Neutrophil (primary cell): Measurements from ENCODE around the gene NAA80.

Source experiments
- H3K27ac ChIP-seq: fragments of 200-600 bp; sonication (generic); 2 replicates; pipeline ENCODE4 v1.5.1; 2016; ENCODE audit warnings: mild to moderate bottlenecking, moderate library complexity
- H3K27me3 ChIP-seq: fragments of 200-600 bp; sonication (generic); 2 replicates; pipeline ENCODE4 v1.6.0; 2016; ENCODE audit warnings: mild to moderate bottlenecking
- H3K36me3 ChIP-seq: fragments of 200-600 bp; sonication (generic); 2 replicates; pipeline ENCODE4 v1.5.1; 2017
- H3K4me1 ChIP-seq, 2 experiments: fragments of 200-600 bp in 1 of 2; sonication (generic) in 1 of 2; 1 replicate in 1 of 2; 2 replicates in 1 of 2; pipeline versions ENCODE4 v1.5.1 to v1.6.1; 2013 to 2016; ENCODE audit warnings: low read depth in 1 of 2, low read length in 1 of 2, mild to moderate bottlenecking in 1 of 2, moderate library complexity in 1 of 2; ENCODE audit not compliant: control insufficient read depth in 1 of 2, insufficient read depth in 1 of 2
- H3K4me3 ChIP-seq, 2 experiments: fragments of 200-600 bp in 1 of 2; sonication (generic) in 1 of 2; 1 replicate in 1 of 2; 2 replicates in 1 of 2; pipeline ENCODE4 v1.5.1; 2013 to 2016; ENCODE audit warnings: low read depth in 1 of 2, low read length in 1 of 2, mild to moderate bottlenecking in 1 of 2, moderate library complexity in 1 of 2
- H3K9me3 ChIP-seq: fragments of 200-600 bp; sonication (generic); 2 replicates; pipeline ENCODE4 v1.5.1; 2016
- CTCF ChIP-seq: fragments of 200-600 bp; sonication (generic); IDR thresholded peaks from 2 replicates; pipeline ENCODE4 v1.5.1; 2016; ENCODE audit warnings: antibody characterized with exemption

The NAA80 gene

GRCh38 chr3:50333744-50334328 lies 34.6 kb upstream of the NAA80 start:
- no peak for TF ChIP-seq CTCF
- H3K27me3 ChIP-seq, result no peaks in the 10 kb centered on the region
- peaks cover 25 to 35% of the 10 kb centered on the region in 2 experiments for H3K4me1 ChIP-seq
- H3K27ac ChIP-seq, result peak overlapping the region; percentile 46
- no peak overlapping the region for H3K4me3 ChIP-seq
- H3K9me3 ChIP-seq, result no peaks in the 10 kb centered on the region
- peaks cover 33% of the 10 kb centered on the region for H3K36me3 ChIP-seq

- H3K4me1 ChIP-seq, result peaks cover 22 to 35% of the 10 kb centered on the region in 2 experiments
- H3K27ac ChIP-seq, result no peak overlapping the region
- no peaks in the 10 kb centered on the region for H3K27me3 ChIP-seq
- H3K4me3 ChIP-seq, result no peak overlapping the region
- no peaks in the 10 kb centered on the region for H3K9me3 ChIP-seq
- peaks cover 33% of the 10 kb centered on the region for H3K36me3 ChIP-seq
- TF ChIP-seq CTCF, result no peak
Observed at GRCh38 chr3:50331364-50331907, 32.2 kb upstream of the NAA80 start.

GRCh38 chr3:50330330-50330729 lies 31.1 kb upstream of the NAA80 start:
- Histone ChIP-seq H3K4me3 (no peak overlapping the region), H3K36me3 (peaks cover 39% of the 10 kb centered on the region), H3K4me1 (peaks cover 29 to 38% of the 10 kb centered on the region in 2 experiments), H3K27ac (peak overlapping the region; percentile 27), H3K9me3 (no peaks in the 10 kb centered on the region), H3K27me3 (no peaks in the 10 kb centered on the region)
- TF ChIP-seq CTCF, result no peak

- Histone ChIP-seq H3K36me3 (peaks cover 39% of the 10 kb centered on the region), H3K4me1 (peaks cover 51 to 52% of the 10 kb centered on the region in 2 experiments), H3K4me3 (peak within 1 kb of the TSS; percentile 79 to 87), H3K27ac (peak within 1 kb of the TSS; percentile 86), H3K9me3 (no peaks in the 10 kb centered on the region), H3K27me3 (no peaks in the 10 kb centered on the region)
- TF ChIP-seq CTCF, result peak; percentile 68
Observed at GRCh38 chr3:50327943-50328691, 28.9 kb upstream of the NAA80 start, which contains the start of gene TUSC2. TSS of gene TUSC2 (minus strand) at chr3:50328223. CDS start at chr3:50328099, 124 bp downstream.

GRCh38 chr3:50327129-50327528 lies 27.9 kb upstream of the NAA80 start:
- Histone ChIP-seq H3K4me3 (peak overlapping the region; percentile 79 to 87), H3K9me3 (no peaks in the 10 kb centered on the region), H3K4me1 (peaks cover 61 to 62% of the 10 kb centered on the region in 2 experiments), H3K36me3 (peaks cover 37% of the 10 kb centered on the region), H3K27ac (peak overlapping the region; percentile 86), H3K27me3 (no peaks in the 10 kb centered on the region)
- no peak for TF ChIP-seq CTCF
